Left renal cortex interstitium (tissue), 4 donors: Measurements from ENCODE around the gene COL4A6. TPM values are rescaled to one million over a fixed set of nuclear protein-coding genes. Genes with fewer than 3 reads are reported as not detected.
A peak's percentile ranks its signal among the peaks of the same experiment; 100 is the strongest.
"Not testable (repeated sequence)": the region's sequence is repeated elsewhere in the genome, so short reads cannot be mapped to it uniquely, and the experiment has no call there.

ENCODE experiments used
- DNase-seq, 4 donors: peaks; one replicate each; pipeline ENCODE4 v3.0.0-alpha.2; 2013; ENCODE audit warnings: low read depth in 4 of 4, low spot score in 2 of 4, missing footprints in 1 of 4
- polyA plus RNA-seq, 4 donors: library from polyadenylated mRNA; unstranded; fragments of 120-200 nt; gene quantifications; one replicate each; pipeline ENCODE4 v1.2.1, GENCODE V29; 2013; ENCODE audit not compliant: insufficient read length in 4 of 4

COL4A6 gene
- 10 to 100 TPM; 15.7 to 18.9 (median 17.1) TPM for polyA plus RNA-seq

DNA sequence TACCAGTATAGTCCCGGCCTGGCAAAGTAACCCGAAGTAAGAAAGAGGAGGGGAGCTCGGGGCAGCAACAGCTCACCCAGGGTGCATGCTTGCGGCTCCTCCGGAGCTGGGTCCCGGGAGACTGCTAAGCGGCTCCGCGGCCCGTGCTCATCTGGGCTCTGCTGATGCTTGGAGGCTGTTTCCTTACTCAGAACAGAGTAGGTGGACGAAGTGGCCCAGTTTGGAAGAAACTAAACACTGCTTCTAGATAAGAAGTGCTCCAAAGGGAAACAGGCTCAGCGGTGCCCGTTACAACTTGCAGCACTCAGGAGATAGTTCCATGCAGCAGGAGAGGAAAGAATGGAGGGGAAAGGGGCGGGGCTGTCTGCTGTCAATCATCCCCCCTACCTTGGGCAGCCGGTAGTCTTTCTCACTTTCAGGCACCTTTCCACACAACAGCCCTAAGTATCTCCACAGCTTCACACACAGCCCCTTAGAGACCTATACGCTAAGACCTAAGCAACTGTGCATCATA lies at the start of gene COL4A6:
COL4A6 (minus strand) TSS at position 313 of the 514 bp plus-strand sequence; CDS start at position 87, 226 bp downstream.
- DNase-seq = peak in 1 of 4 donors; percentile 6

DNA sequence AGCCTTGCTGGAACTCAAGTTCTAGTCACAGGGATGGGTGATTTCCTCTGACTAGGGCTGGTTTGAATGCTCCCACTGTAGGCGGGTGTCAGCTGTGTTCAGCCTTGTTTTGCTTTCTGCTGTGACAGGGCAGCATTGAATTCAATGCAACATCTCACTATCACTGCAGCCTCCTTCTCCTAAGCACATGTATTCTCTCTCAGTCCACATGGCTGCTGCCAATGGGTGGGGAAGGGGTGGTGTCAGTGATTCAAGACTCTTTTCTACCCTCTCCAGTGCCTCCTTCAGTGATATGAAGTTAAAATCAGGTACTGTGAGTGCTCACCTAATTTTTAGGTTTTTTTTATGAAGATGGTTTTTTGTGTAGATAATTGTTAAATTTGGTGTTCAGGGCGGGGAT lies 47.7 kb upstream of the COL4A6 start:
- DNase-seq = no peak

DNA sequence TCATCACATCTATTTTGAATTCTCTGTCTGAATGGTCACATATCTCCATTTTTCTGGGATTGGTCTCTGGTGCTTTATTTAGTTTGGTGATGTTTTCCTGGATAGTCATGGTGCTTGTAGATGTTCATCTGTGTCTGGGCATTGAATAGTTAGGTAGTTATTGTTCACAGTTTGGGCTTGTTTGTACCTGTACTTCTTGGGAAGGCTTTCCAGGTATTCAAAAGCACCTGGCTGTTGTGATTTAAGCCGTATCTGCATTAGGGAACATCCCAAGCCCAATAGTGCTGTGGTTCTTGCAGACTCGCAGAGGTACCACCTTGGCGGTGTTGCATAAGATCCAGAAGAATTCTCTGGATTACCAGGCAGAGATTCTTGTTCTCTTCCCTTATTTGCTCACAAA lies 46.0 kb upstream of the COL4A6 start:
- DNase-seq = no peak

DNA sequence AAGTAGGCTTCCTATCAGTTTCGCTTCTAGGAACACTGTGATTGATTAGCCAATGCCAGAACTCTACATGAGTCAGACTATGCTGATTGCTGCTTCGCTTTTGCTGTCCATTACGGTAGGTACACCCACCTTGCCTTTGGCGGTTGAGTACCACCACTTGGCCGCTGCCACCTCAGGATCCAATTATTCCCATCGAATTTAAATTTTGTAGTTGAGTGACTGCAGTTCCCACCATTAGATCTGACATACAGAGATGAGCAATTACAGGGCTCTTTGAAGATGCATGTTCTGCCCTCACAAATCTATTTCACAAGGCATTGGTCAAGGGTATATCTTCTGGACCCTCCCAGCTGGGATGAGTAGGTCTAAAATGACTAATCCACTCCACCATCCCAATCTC lies 43.3 kb upstream of the COL4A6 start:
- not testable (repeated sequence) for DNase-seq

DNA sequence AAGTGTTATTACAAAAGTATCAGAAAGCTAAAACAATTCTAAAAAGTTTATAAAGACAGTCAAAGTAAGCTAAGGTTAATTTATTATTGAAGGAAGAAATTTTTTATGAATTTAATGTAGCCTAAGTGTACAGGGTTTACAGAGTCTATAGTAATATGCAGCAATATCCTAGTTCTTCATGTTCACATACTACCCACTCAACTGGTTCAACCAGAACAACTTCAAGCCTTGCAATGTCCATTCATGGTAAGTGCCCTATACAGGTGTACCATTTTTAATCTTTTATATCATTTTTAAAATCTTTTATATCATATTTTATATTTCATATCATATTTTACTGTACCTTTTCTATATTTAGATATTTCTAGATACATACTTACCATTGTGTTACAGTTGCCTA lies 35.8 kb upstream of the COL4A6 start:
- no peak for DNase-seq

DNA sequence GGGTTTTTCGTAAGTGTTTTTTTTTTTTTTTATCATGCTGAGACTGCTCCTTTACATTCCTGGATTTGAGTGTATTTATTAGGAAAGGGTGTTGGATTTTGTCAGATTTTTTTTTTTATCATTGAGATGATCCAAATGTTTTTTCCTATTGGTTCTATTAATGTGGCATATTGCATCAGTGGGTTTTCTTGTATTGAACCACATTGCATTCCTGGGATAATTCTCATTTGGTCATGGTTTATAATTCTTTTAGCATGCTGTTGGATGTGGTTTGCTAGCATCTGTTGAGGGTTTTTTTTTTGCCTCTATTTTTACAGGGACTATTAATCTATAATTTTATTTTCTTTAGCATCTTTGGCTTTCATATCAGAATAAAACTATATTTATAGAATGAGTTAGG lies 30.3 kb upstream of the COL4A6 start:
- DNase-seq = no peak

DNA sequence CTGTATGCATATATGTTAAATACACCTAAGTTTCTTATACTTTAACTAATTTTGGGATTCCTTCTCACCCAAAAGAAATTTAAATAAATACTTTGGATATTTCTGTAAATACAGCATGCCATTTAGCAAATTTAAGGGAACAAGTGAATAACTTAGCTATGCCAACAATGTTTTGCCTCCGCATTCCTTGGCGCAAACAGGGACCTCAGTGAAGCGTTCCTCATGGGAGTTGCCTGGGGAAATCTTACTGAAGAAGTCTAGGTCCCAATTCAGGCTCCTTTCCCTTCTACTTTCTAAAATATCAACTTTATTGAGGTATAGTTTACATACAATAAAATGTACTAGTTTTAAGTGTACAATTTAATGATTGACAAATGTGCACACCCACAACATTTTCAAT lies 26.4 kb upstream of the COL4A6 start:
- no peak for DNase-seq

DNA sequence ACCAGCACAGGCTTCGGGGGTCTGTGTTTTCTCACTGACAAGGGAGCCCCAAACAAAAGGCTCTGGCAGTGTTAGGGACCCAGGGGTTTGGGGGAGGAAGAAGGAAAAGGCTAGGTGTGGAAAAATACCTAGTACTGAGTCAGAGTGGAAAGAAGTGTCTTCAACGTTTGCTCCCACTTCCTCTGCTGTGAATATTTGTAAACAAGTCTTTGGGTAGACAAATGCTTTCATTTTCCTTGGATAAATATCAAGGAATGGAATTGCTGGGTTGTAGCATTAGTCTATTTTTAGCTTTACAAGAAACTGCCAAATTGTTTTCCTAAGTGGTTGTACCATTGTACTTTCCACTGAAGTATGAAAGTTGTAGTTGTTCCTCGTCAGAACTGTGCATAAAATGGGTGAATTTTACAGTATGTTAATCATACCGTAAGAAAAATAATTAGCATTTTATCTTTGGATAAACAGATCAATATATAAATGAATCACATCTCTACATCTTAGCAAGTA lies 18.8 kb upstream of the COL4A6 start:
- DNase-seq = no peak

DNA sequence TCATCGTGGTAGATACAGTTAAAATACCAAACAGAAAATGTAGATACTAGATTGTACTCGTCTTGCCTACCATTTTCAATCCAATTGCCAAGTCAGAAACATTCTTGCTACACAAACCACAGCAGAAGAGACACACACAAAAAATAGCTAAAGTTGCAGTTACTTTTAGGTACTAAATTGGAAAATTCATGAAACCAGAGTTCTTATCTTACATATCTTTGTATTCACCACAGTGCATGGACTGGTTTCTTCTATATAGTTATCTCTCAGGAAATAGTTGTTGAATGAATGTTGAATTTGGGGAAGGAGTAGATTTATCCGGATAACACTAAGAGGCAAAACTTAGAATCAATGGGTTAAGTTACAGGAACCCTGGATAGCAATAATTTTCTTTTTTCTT lies 15.6 kb upstream of the COL4A6 start:
- DNase-seq = no peak

DNA sequence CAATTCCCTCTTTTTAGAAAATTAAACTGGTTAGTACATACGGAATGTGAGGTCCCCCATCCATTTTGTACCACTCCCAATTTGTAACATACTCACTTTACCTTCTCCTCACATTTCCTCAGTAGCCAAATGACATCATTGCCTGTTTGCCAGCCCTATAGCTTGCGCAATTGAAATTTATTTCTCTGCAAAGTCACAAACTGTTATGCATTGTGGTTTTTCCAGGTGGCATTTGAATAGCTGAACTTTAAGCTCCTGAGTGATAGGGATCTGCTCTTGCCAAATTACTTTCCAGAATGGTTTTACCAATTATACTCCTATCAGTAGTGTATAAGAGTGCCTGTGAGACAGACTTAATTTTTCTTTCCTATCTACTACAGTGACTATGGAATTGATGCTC lies 9.1 kb upstream of the COL4A6 start:
- DNase-seq = no peak

DNA sequence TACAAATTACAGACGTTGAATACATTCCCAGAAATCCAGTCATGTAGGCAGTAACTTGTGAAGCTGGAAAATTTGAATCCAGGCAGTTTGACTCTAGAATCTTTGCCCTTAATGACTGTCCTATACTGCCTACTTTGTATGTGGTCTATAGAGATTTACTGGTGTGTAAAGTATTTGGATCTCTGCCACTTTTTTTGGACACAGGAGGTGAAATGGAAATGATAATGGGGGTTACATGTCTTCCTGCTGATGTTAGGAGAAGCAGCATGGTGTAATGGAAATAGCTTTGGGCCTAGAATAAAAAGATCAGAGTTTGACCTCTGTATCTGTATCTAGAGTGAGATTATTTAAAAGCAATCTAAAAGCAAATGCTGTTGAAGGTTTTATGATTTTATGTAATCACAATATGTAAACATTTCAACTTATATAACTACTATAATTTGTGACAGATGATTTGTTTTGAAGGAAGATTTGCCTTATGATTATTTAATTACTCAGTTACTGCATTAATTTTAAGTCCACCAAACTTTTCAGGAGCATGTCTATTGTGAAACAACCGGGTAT lies 4.8 kb upstream of the COL4A6 start:
- DNase-seq = no peak

DNA sequence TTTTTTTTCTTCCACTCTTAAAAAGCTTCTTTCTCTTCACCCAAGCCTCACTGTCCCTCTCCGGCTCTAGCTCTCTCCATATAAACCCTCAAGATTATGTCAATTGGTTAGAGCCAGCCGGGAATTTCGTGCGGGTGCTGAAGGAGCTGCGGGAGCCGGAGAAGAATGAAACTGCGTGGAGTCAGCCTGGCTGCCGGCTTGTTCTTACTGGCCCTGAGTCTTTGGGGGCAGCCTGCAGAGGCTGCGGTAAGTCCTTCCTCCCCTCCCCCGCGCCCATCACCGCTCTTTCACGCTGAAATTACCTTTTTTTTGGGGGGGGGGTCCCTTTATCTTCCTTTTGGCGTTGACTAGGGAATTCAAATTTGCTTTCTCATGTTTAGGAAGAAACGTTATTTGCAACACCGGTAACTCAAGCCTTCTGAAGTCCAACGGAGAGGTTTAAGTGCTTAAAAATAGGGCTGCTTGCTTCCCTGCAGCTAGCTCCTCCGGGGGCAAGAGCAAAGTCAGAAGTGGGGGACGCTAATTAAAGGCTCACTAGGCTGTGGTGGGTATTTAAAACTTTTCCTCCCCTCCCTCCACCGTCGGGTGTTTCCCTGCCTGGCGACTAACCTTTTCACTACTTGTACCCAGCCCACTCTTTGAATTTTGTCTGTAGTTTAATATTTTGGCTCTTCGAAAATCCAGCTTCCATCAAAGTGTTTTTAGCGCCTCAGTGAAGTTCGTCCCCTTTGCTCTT lies 1.9 kb upstream of the COL4A6 start:
- peak in 1 of 4 donors; percentile 19 for DNase-seq

DNA sequence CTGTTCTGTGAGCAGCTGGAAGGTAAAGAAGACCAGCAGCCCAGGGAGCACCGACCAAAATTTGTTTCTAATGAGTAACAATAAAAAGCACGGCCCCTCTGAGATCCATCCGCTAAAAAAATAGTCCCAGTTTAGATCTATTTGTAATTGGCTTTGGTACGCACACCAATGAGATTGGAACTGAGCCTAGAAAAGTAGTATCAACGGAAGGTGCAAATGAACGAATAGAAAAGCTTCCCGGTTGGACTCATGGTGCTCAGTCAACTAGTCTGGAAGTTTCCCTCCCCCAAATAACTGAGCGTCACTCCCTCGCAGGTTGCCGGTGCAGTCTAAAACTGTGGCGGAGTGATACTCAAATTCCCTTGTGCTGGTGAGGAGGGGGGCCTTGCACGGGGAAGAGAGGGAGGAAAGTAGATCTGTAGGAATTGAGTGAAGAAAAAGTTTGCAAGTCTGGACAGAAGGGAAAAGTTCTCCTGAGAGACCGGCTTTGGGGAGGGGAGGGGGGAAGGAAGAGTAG lies 1.3 kb upstream of the COL4A6 start, which contains the start of gene COL4A5:
COL4A5 (plus strand) TSS at position 413 of the 517 bp plus-strand sequence. CDS start 288 bp downstream, outside the sequence.
- DNase-seq = peak in 3 of 4 donors; percentile 58 to 66 (median 62)

DNA sequence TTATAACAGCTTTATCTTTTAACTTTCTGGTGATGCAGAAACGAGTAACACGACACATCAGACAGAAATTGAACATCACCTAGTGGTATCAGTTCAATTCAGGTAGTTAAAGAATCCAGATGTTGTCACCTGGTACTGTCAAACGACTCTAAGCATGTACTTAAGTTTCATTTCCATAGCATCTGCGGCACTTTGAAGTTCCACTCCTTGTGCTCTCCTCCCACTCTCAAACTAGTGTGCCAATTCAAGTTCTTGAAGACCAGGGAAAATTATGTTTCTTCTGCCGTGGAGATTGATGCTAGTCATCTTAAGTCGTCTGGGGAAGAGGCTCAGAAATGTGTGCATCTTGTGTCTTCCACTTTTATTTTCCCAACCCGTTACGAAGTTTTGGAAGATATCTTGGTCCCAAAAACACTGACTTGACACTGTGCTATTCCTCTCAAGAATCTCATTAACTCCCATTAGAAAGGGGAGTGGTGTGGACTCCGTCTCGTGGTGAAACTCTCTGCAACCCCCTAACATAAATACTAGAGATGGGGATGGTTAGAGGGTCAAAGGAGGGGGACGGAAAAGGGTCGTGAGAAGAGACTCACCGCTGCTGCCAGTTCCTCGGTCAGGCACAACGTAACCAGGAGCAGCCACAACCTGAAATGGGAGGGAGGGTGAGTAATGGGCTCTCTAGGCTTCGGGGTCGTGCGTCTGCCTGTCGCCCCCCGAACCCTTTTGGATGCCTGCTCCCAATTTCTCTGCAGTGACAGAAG lies 693 bp downstream of the COL4A6 start:
- DNase-seq = peak in 1 of 4 donors; percentile 10

DNA sequence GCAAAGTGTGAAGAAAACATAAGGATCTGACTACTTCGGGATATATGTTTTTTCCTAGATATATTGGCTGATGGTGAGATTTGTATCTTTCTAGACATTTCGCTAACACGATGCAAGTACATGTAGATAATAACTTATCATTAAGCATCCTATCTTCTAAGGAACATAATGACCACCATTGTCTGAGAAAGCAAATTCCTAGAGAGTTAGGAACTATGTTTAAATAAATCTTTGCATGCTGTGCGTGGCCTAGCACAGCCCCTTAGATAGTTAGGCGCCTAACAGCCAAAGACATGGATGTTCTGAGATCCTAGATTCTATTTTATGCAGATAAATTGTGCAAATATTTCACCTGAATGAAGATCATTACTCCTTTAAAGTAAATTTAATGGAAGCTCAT lies 3.0 kb downstream of the COL4A6 start:
- no peak for DNase-seq

DNA sequence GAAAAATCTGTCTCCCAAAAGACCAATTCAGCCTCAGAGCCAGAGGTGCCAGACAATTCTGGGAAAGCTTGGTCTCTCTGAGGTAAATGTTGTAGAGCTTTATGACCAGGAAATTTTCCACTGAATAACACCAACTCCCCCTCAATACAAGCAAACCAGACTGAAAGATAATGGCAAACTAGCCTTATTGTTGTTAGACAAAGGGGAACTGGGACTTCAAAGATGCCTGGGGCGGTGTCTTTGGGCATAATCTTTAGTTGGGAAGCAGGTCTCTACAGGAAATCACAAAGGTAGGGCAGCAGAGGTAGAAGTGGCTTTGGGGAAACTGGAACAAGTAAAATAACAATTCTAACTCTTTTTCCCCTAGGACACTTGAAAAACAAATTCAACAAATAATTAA lies 12.0 kb downstream of the COL4A6 start:
- DNase-seq = no peak

DNA sequence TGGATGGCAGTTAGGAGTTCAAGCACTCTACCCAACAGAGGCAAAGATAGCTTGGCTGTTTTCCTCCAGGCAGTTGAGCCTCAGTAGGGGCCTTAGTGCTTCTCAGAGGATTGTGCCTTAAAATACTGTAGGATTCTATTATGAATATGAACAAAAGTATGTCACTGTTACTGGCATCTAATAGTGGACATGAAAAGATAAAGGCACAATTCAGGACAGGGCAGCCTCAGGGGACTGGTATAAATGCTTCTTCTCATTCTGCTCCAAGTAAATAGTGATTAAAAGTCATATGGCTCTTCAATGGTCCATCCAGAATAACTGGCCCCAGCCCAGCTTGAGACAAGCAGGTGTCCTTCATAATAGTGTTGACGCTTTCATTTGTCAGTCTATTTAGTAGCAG lies 17.7 kb downstream of the COL4A6 start:
- no peak for DNase-seq

DNA sequence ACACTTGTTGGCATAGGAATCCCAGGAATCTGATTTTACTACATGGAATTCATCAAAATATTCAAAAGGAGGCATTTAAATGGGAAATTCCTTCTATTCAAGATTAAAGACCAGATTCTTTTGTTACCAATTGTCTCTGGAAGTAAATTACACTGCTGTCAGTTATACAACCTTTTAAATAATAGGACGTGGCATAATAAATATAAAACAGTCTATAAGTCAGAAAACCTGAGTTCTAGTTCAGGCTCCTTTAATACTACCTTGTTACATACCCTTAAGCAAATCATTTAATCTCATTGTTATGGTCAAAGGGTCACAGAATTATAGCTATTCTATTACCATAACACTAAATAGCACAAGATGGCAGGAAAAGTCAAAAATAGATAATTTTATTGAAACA lies 18.8 kb downstream of the COL4A6 start:
- no peak for DNase-seq

DNA sequence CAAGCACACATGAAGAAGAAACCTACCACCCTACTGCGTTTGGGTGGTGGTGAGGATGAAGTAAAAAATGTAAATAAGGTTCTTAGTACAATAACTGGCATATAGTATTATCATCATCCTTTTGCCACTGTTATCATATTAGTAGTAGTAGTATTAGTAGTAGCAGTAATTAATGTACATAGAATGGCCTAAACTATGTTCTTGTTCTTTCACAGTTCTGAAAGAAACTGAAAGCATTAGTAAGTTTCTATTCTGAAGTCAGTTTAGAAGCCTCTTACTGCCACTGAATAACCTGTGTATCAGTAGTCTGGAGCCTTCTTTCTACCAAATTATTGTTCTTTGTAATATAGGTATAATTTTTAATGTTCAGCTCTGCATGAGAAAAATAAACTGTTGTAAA lies 21.0 kb downstream of the COL4A6 start:
- no peak for DNase-seq

DNA sequence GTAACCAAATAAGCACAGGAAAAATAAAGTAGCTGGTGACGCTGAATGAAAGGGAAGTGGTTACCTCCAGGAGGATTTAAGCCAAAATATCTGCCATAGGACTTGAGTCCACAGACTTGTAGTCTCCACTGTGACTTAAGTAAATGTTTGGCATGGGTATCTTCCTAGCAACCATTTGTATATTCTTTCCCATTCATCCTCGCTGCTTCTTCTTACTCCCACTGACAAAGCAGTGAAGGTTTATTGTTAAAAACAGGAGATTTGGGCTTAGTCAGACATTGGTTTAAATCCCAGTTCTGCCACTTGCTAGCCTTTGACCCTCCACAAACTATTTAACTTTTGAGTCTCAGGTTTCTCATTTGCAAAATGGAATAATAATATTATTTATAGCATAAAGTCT lies 22.3 kb downstream of the COL4A6 start:
- no peak for DNase-seq

DNA sequence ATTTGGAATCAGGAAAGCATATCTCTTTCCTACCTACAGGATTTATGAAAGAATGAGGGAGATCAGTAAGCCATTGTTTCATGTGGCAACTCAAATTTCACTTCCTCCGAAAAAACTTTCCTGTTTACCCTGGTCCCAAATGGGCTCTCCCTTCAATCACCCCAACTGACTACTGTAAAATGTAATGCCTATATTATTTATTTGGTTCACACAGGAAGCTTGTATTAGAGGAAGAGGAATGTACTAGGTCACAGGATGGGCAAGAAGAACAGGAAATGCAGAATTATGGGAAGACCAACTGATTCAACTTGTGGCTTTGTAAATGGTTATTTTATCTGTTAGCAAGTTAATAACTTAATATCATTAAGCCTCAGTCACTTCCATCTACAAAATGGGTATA lies 23.1 kb downstream of the COL4A6 start:
- DNase-seq = no peak
